Measurements from ENCODE around the gene KANSL2. TPM values are rescaled to one million over a fixed set of nuclear protein-coding genes. Genes with fewer than 3 reads are reported as not detected.
A peak's percentile ranks its signal among the peaks of the same experiment; 100 is the strongest.

Gene KANSL2
- total RNA-seq, 1 experiment from 2014 or later, result 41.6 TPM

- H2AFZ ChIP-seq (ENCODE audit: low read depth, low read length, poor library complexity, severe bottlenecking), result no peak overlapping the region
- DNase-seq (ENCODE audit: low read depth, low spot score), result peak; percentile 23
- ChIA-PET CTCF (interaction anchor here (7.8 kb wide), 1 partner anchor 74 kb away, joined by 135 read pairs; no protein-coding TSS in a partner anchor), POLR2A (no interaction called here), RAD21 (ENCODE audit: low non-redundant PET in 1 of 2, low total read pairs in 2 of 2, uncharacterized antibody in 2 of 2, unreplicated experiment in 2 of 2) (no interaction called here)
- no peaks in the 10 kb centered on the region for H3K36me3 ChIP-seq (ENCODE audit: control insufficient read depth in 1 of 2, insufficient read depth in 2 of 2, low read length in 2 of 2)
- H4K20me1 ChIP-seq (ENCODE audit: insufficient read depth), result no peaks in the 10 kb centered on the region
- peaks cover 3 to 4% of the 10 kb centered on the region in 2 experiments; a peak in 3 of 4 replicates for H3K4me1 ChIP-seq (ENCODE audit: control insufficient read depth in 1 of 2, insufficient read depth in 2 of 2, low read length in 2 of 2)
- peak; percentile 83 for ATAC-seq
- no peak overlapping the region for H3K4me3 ChIP-seq (replicated peaks in 1 of 2; ENCODE audit: low read depth in 1 of 2, low read length in 2 of 2)
- no peak overlapping the region for H3K27ac ChIP-seq (ENCODE audit: low read depth, low read length)
- no peaks in the 10 kb centered on the region for H3K27me3 ChIP-seq (ENCODE audit: insufficient read depth, low read length)
- intact Hi-C loops (cut with micrococcal nuclease), result loop anchor here (5.0 kb wide), 2 partner anchors 428 to 673 kb away; no protein-coding TSS in a partner anchor
- no peaks in the 10 kb centered on the region for H3K9me3 ChIP-seq (ENCODE audit: control insufficient read depth in 1 of 2, insufficient read depth in 1 of 2, low read depth in 1 of 2, low read length in 2 of 2)
- no peak overlapping the region for H3K9ac ChIP-seq (ENCODE audit: low read length)
- TF ChIP-seq YY1 (IDR thresholded peaks at IDR 0.05; ENCODE audit: extremely low read depth, insufficient replicate concordance, low read depth, low read length), result no peak
- no peak for TF ChIP-seq CBX3 (IDR thresholded peaks at IDR 0.05; ENCODE audit: low read depth)
- TF ChIP-seq ELF1 (IDR thresholded peaks at IDR 0.05; ENCODE audit: borderline replicate concordance, low read depth), result no peak
- TF ChIP-seq EZH2phosphoT487 (IDR thresholded peaks at IDR 0.05; ENCODE audit: borderline replicate concordance), result no peak
- TF ChIP-seq ATF3 (IDR thresholded peaks at IDR 0.05), result no peak
- H3K79me2 ChIP-seq (ENCODE audit: insufficient read depth, low read length), result no peaks in the 10 kb centered on the region
- BruUV-seq (replicated peaks), result no TSS peak
- H3K4me2 ChIP-seq (ENCODE audit: low read length), result peak overlapping the region; percentile 23; the same call in 1 of the 2 replicates
- no peaks in the 10 kb centered on the region for H3K9me2 ChIP-seq (ENCODE audit: insufficient read depth)
Measured at GRCh38 chr12:48615681-48616080, 66.4 kb downstream of the KANSL2 start.

- ChIA-PET CTCF (no interaction called here), RAD21 (ENCODE audit: low non-redundant PET in 1 of 2, low total read pairs in 2 of 2, uncharacterized antibody in 2 of 2, unreplicated experiment in 2 of 2) (no interaction called here), POLR2A (no interaction called here)
- TF ChIP-seq YY1 (IDR thresholded peaks at IDR 0.05; ENCODE audit: extremely low read depth, insufficient replicate concordance, low read depth, low read length) (no peak), ATF3 (IDR thresholded peaks at IDR 0.05) (no peak), EZH2phosphoT487 (IDR thresholded peaks at IDR 0.05; ENCODE audit: borderline replicate concordance) (no peak), CBX3 (IDR thresholded peaks at IDR 0.05; ENCODE audit: low read depth) (no peak), JUND (IDR thresholded peaks at IDR 0.05) (no peak), SIN3A (IDR thresholded peaks at IDR 0.05; ENCODE audit: low read depth) (no peak), ZNF274 (IDR thresholded peaks at IDR 0.05; ENCODE audit: low read depth, low read length) (no peak), TCF7L2 (IDR thresholded peaks at IDR 0.05; ENCODE audit: borderline replicate concordance, extremely low read depth, insufficient read depth, insufficient read length) (no peak), POLR2AphosphoS5 (IDR thresholded peaks at IDR 0.05; ENCODE audit: low read depth, low read length) (no peak), FOSL1 (IDR thresholded peaks at IDR 0.05; ENCODE audit: low read depth) (no peak), CEBPB (IDR thresholded peaks at IDR 0.05; ENCODE audit: low read depth) (no peak), REST (IDR thresholded peaks at IDR 0.05; ENCODE audit: low read depth) (no peak), RAD21 (IDR thresholded peaks at IDR 0.05; ENCODE audit: low read depth) (no peak), ZFX (IDR thresholded peaks at IDR 0.05) (no peak), EGR1 (IDR thresholded peaks at IDR 0.05; ENCODE audit: low read depth) (no peak), MAX (IDR thresholded peaks at IDR 0.05) (no peak)
- ATAC-seq (no peak), DNase-seq (ENCODE audit: low read depth, low spot score) (no peak)
- H4K20me1 ChIP-seq (ENCODE audit: insufficient read depth), result no peaks in the 10 kb centered on the region
- no TSS peak for BruUV-seq (replicated peaks)
- no peak overlapping the region for H2AFZ ChIP-seq (ENCODE audit: low read depth, low read length, poor library complexity, severe bottlenecking)
- no peak overlapping the region for H3K9ac ChIP-seq (ENCODE audit: low read length)
- H3K79me2 ChIP-seq (ENCODE audit: insufficient read depth, low read length), result no peaks in the 10 kb centered on the region
- no peaks in the 10 kb centered on the region for H3K9me2 ChIP-seq (ENCODE audit: insufficient read depth)
- no peaks in the 10 kb centered on the region for H3K27me3 ChIP-seq (ENCODE audit: insufficient read depth, low read length)
- intact Hi-C loops (cut with micrococcal nuclease), result no loop called here
- H3K36me3 ChIP-seq (ENCODE audit: control insufficient read depth in 1 of 2, insufficient read depth in 2 of 2, low read length in 2 of 2), result no peaks in the 10 kb centered on the region
- H3K4me3 ChIP-seq (replicated peaks in 1 of 2; ENCODE audit: low read depth in 1 of 2, low read length in 2 of 2), result no peak overlapping the region
- H3K4me1 ChIP-seq (ENCODE audit: control insufficient read depth in 1 of 2, insufficient read depth in 2 of 2, low read length in 2 of 2), result peaks cover 3 to 4% of the 10 kb centered on the region in 2 experiments; a peak in 3 of 4 replicates
- no peak overlapping the region for H3K4me2 ChIP-seq (ENCODE audit: low read length)
- H3K9me3 ChIP-seq (ENCODE audit: control insufficient read depth in 1 of 2, insufficient read depth in 1 of 2, low read depth in 1 of 2, low read length in 2 of 2), result no peaks in the 10 kb centered on the region
- no peak overlapping the region for H3K27ac ChIP-seq (ENCODE audit: low read depth, low read length)
Measured at GRCh38 chr12:48613321-48613720, 68.7 kb downstream of the KANSL2 start.

All from HCT116 (cell line).